Measurements from ENCODE around the gene RGS6.

RGS6 gene

GRCh38 chr14:72510566-72510965 is 578.3 kb downstream of the RGS6 start:
- no peak for DNase-seq
- H3K27ac ChIP-seq: no peak overlapping the region
- no peak for TF ChIP-seq CTCF (IDR thresholded peaks at IDR 0.05; ENCODE audit: low read depth, low read length, missing control alignments)
- H3K4me3 ChIP-seq (ENCODE audit: low read depth, low read length): no peak overlapping the region
- H3K36me3 ChIP-seq (replicated peaks): no peaks in the 10 kb centered on the region
- in situ Hi-C loops (cut with HindIII; ENCODE audit: low pct_ligation_motif_present, low sequenced_read_pairs): loop anchor here (25.0 kb wide), 1 partner anchor 427 kb away; the partner anchor contains the start of gene DCAF4
- no peaks in the 10 kb centered on the region for H3K27me3 ChIP-seq (replicated peaks)

- no peak overlapping the region for H3K27ac ChIP-seq
- H3K4me3 ChIP-seq (ENCODE audit: low read depth, low read length): no peak overlapping the region
- in situ Hi-C loops (cut with HindIII; ENCODE audit: low pct_ligation_motif_present, low sequenced_read_pairs): loop anchor here (25.0 kb wide), 1 partner anchor 425 kb away; the partner anchor contains the start of gene DCAF4
- DNase-seq: no peak
- no peak for TF ChIP-seq CTCF (IDR thresholded peaks at IDR 0.05; ENCODE audit: low read depth, low read length, missing control alignments)
- no peaks in the 10 kb centered on the region for H3K27me3 ChIP-seq (replicated peaks)
- no peaks in the 10 kb centered on the region for H3K36me3 ChIP-seq (replicated peaks)
Observed at GRCh38 chr14:72512281-72512680, 580.1 kb downstream of the RGS6 start.

GRCh38 chr14:72512925-72513324 is 580.7 kb downstream of the RGS6 start:
- TF ChIP-seq CTCF (IDR thresholded peaks at IDR 0.05; ENCODE audit: low read depth, low read length, missing control alignments): no peak
- Histone ChIP-seq H3K4me3 (ENCODE audit: low read depth, low read length) (no peak overlapping the region), H3K27me3 (replicated peaks) (no peaks in the 10 kb centered on the region), H3K36me3 (replicated peaks) (no peaks in the 10 kb centered on the region), H3K27ac (no peak overlapping the region)
- DNase-seq: no peak
- in situ Hi-C loops (cut with HindIII; ENCODE audit: low pct_ligation_motif_present, low sequenced_read_pairs): loop anchor here (25.0 kb wide), 1 partner anchor 424 kb away; the partner anchor contains the start of gene DCAF4

- TF ChIP-seq CTCF (IDR thresholded peaks at IDR 0.05; ENCODE audit: low read depth, low read length, missing control alignments): no peak
- no peak for DNase-seq
- in situ Hi-C loops (cut with HindIII; ENCODE audit: low pct_ligation_motif_present, low sequenced_read_pairs): loop anchor here (25.0 kb wide), 1 partner anchor 424 kb away; the partner anchor contains the start of gene DCAF4
- no peaks in the 10 kb centered on the region for H3K36me3 ChIP-seq (replicated peaks)
- H3K4me3 ChIP-seq (ENCODE audit: low read depth, low read length): no peak overlapping the region
- H3K27ac ChIP-seq: no peak overlapping the region
- no peaks in the 10 kb centered on the region for H3K27me3 ChIP-seq (replicated peaks)
Observed at GRCh38 chr14:72513346-72513745, 581.1 kb downstream of the RGS6 start.

GRCh38 chr14:72513965-72514659 is 581.9 kb downstream of the RGS6 start:
- Histone ChIP-seq H3K36me3 (replicated peaks) (no peaks in the 10 kb centered on the region), H3K27ac (no peak overlapping the region), H3K27me3 (replicated peaks) (no peaks in the 10 kb centered on the region), H3K4me3 (ENCODE audit: low read depth, low read length) (no peak overlapping the region)
- in situ Hi-C loops (cut with HindIII; ENCODE audit: low pct_ligation_motif_present, low sequenced_read_pairs): loop anchor here (25.0 kb wide), 1 partner anchor 423 kb away; the partner anchor contains the start of gene DCAF4
- DNase-seq: no peak
- peak; percentile 92 for TF ChIP-seq CTCF (IDR thresholded peaks at IDR 0.05; ENCODE audit: low read depth, low read length, missing control alignments)

All from brain microvascular endothelial cell (primary cell).